Trophoblast cell (in vitro differentiated cells and primary cell): Measurements from ENCODE around the gene TSPAN11.

Experiments
- DNase-seq, 2 donors: peaks; one replicate each; pipeline ENCODE4 v3.0.0-alpha.2; 2016
- H2AFZ ChIP-seq: 2 replicates; pipeline ENCODE4 v1.6.1; 2013; ENCODE audit warnings: low read length, moderate library complexity, mild to moderate bottlenecking; ENCODE audit not compliant: insufficient read depth, poor library complexity
- H2AK5ac ChIP-seq: 2 replicates; pipeline ENCODE4 v1.6.1; 2013; ENCODE audit warnings: mild to moderate bottlenecking, low read length
- H2BK120ac ChIP-seq: 2 replicates; pipeline ENCODE4 v1.6.1; 2013; ENCODE audit warnings: low read length, mild to moderate bottlenecking, moderate library complexity; ENCODE audit not compliant: insufficient read depth, poor library complexity
- H2BK12ac ChIP-seq: 2 replicates; pipeline ENCODE4 v1.6.1; 2013; ENCODE audit warnings: mild to moderate bottlenecking, low read length, moderate library complexity
- H2BK5ac ChIP-seq: 2 replicates; pipeline ENCODE4 v1.6.1; 2013; ENCODE audit warnings: low read length, low read depth, moderate library complexity, mild to moderate bottlenecking; ENCODE audit not compliant: poor library complexity
- H3K14ac ChIP-seq: 2 replicates; pipeline ENCODE4 v1.6.1; 2013; ENCODE audit warnings: mild to moderate bottlenecking, low read length
- H3K18ac ChIP-seq: 2 replicates; pipeline ENCODE4 v1.6.1; 2013; ENCODE audit warnings: mild to moderate bottlenecking, low read length
- H3K23ac ChIP-seq: 2 replicates; pipeline ENCODE4 v1.6.1; 2013; ENCODE audit warnings: low read length
- H3K27ac ChIP-seq: 2 replicates; pipeline ENCODE4 v1.5.1; 2013; ENCODE audit warnings: low read depth, mild to moderate bottlenecking, inconsistent platforms, low read length, moderate library complexity
- H3K27me3 ChIP-seq: 2 replicates; pipeline ENCODE4 v1.6.1; 2013; ENCODE audit warnings: inconsistent platforms, mild to moderate bottlenecking, low read length, moderate library complexity; ENCODE audit not compliant: insufficient read depth
- H3K36me3 ChIP-seq, 2 experiments: 1 replicate in 1 of 2; 2 replicates in 1 of 2; pipeline ENCODE4 v1.6.1; 2013; ENCODE audit warnings: low read length in 2 of 2, mild to moderate bottlenecking in 2 of 2, moderate library complexity in 1 of 2; ENCODE audit not compliant: insufficient read depth in 2 of 2, control insufficient read depth in 1 of 2
- H3K4ac ChIP-seq: 2 replicates; pipeline ENCODE4 v1.6.1; 2013; ENCODE audit warnings: low read depth, mild to moderate bottlenecking, low read length, moderate library complexity
- H3K4me1 ChIP-seq, 2 experiments: 1 replicate in 1 of 2; 2 replicates in 1 of 2; pipeline ENCODE4 v1.6.1; 2013; ENCODE audit warnings: low read length in 2 of 2, mild to moderate bottlenecking in 2 of 2, moderate library complexity in 1 of 2; ENCODE audit not compliant: insufficient read depth in 2 of 2, control insufficient read depth in 1 of 2
- H3K4me2 ChIP-seq: 2 replicates; pipeline ENCODE4 v1.6.1; 2013; ENCODE audit warnings: inconsistent platforms, mild to moderate bottlenecking, low read length, moderate library complexity
- H3K4me3 ChIP-seq: 2 replicates; pipeline ENCODE4 v1.5.1; 2013; ENCODE audit warnings: mild to moderate bottlenecking, low read depth, low read length, inconsistent platforms
- H3K79me1 ChIP-seq: one replicate; pipeline ENCODE4 v1.6.1; 2013; ENCODE audit warnings: low read length
- H3K79me2 ChIP-seq: 2 replicates; pipeline ENCODE4 v1.6.1; 2013; ENCODE audit warnings: low read length, mild to moderate bottlenecking; ENCODE audit not compliant: control insufficient read depth, insufficient read depth, poor library complexity
- H3K9ac ChIP-seq: 2 replicates; pipeline ENCODE4 v1.6.1; 2013; ENCODE audit warnings: mild to moderate bottlenecking, low read length
- H3K9me3 ChIP-seq: 2 replicates; pipeline ENCODE4 v1.6.1; 2013; ENCODE audit warnings: low read depth, mild to moderate bottlenecking, control low read depth, inconsistent platforms, low read length; ENCODE audit not compliant: insufficient read depth
- H4K12ac ChIP-seq: 2 replicates; pipeline ENCODE4 v1.6.1; 2013; ENCODE audit warnings: low read depth, mild to moderate bottlenecking, low read length, moderate library complexity
- H4K8ac ChIP-seq: 2 replicates; pipeline ENCODE4 v1.6.1; 2013; ENCODE audit warnings: low read depth, mild to moderate bottlenecking, low read length, moderate library complexity
- H4K91ac ChIP-seq: one replicate; pipeline ENCODE4 v1.6.1; 2013; ENCODE audit warnings: low read depth, mild to moderate bottlenecking, low read length, moderate library complexity
- WGBS: extraction: QIAGEN DNeasy Blood & Tissue Kit; methylation state at CpG from one replicate; pipeline ENCODE4 v1.1.7; 2013; ENCODE audit warnings: missing lambda C conversion rate; ENCODE audit not compliant: insufficient read length, insufficient coverage; ENCODE audit errors: extremely low coverage; 5-methylcytosine and 5-hydroxymethylcytosine counted together

Gene TSPAN11

DNA sequence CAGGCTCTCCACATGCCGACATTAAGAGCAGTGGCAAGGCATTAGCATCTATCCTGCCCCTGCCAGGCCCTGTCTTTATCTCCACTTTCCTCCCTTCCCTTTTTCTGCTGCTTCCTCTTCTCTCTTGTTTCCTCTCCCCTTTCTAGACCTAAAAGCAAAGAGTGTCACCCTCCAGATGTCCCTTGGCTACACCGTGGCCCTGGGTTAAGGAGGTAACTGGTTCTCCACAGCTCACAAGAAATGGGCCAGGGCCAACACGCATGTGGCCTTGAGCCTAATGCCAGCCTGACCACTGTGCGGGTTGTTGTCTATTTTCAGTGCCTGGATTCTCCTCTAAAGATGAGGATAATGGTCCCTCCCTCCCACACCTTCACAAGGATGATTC, 105.4 kb downstream of the TSPAN11 start:
- Histone ChIP-seq H4K91ac (no peak overlapping the region), H3K23ac (no peak overlapping the region), H3K4me3 (no peak overlapping the region), H3K4me2 (no peak overlapping the region), H3K4me1 (no peaks in the 10 kb centered on the region), H3K79me2 (no peaks in the 10 kb centered on the region), H3K14ac (no peak overlapping the region), H2BK120ac (no peak overlapping the region), H3K36me3 (no peaks in the 10 kb centered on the region), H4K8ac (no peak overlapping the region), H3K79me1 (no peaks in the 10 kb centered on the region), H3K27me3 (no peaks in the 10 kb centered on the region), H4K12ac (no peak overlapping the region), H3K4ac (no peak overlapping the region), H3K9ac (no peak overlapping the region), H2AFZ (no peak overlapping the region), H3K18ac (no peak overlapping the region), H2BK5ac (no peak overlapping the region), H2AK5ac (no peak overlapping the region), H3K27ac (no peak overlapping the region), H3K9me3 (no peaks in the 10 kb centered on the region), H2BK12ac (no peak overlapping the region)
- DNase-seq = no peak
- WGBS = no CpG with 5 or more reads among the region's 4 CpGs

DNA sequence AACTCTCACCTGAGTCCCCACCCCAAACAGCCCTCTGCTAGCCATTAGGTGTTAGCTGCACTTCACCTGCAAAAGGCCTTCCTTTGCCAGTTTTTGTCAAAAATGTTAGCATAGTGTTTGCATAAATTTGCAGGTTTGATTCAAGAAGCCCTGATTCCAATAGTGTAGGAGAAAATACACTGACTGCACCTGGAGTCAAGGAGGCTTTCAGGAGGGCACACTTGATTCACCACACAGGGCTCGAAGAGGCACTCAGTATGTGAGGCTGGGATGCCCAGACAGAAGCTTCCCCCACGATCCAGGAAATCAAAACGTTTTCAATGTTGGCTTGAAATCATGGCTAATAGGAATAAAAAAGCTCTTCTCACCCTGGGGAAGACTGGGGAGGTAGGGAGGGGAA, 106.6 kb downstream of the TSPAN11 start:
- DNase-seq = no peak
- Histone ChIP-seq H3K4me3 (no peak overlapping the region), H3K4ac (no peak overlapping the region), H3K27me3 (no peaks in the 10 kb centered on the region), H3K14ac (no peak overlapping the region), H4K91ac (no peak overlapping the region), H3K79me1 (no peaks in the 10 kb centered on the region), H3K23ac (no peak overlapping the region), H2BK5ac (no peak overlapping the region), H2BK120ac (no peak overlapping the region), H3K4me1 (no peaks in the 10 kb centered on the region), H2AFZ (no peak overlapping the region), H3K27ac (no peak overlapping the region), H4K12ac (no peak overlapping the region), H3K18ac (no peak overlapping the region), H3K9me3 (no peaks in the 10 kb centered on the region), H2BK12ac (no peak overlapping the region), H2AK5ac (no peak overlapping the region), H4K8ac (no peak overlapping the region), H3K9ac (no peak overlapping the region), H3K79me2 (no peaks in the 10 kb centered on the region), H3K4me2 (no peak overlapping the region), H3K36me3 (no peaks in the 10 kb centered on the region)
- WGBS = no CpG with 5 or more reads among the region's 3 CpGs

- Histone ChIP-seq H3K36me3 (no peaks in the 10 kb centered on the region), H3K27ac (no peak overlapping the region), H3K4me2 (no peak overlapping the region), H4K12ac (no peak overlapping the region), H3K27me3 (no peaks in the 10 kb centered on the region), H4K8ac (no peak overlapping the region), H3K4me3 (no peak overlapping the region), H3K4me1 (no peaks in the 10 kb centered on the region), H2BK12ac (no peak overlapping the region), H3K23ac (no peak overlapping the region), H2AFZ (no peak overlapping the region), H3K18ac (no peak overlapping the region), H4K91ac (no peak overlapping the region), H3K79me1 (no peaks in the 10 kb centered on the region), H3K9ac (no peak overlapping the region), H2BK5ac (no peak overlapping the region), H3K14ac (no peak overlapping the region), H2AK5ac (no peak overlapping the region), H3K4ac (no peak overlapping the region), H2BK120ac (no peak overlapping the region), H3K79me2 (no peaks in the 10 kb centered on the region), H3K9me3 (no peaks in the 10 kb centered on the region)
- DNase-seq = no peak
- WGBS = no CpG with 5 or more reads among the region's 6 CpGs
These were observed 107.1 kb downstream of the TSPAN11 start for GRCh38 chr12:31033681-31034080.

DNA sequence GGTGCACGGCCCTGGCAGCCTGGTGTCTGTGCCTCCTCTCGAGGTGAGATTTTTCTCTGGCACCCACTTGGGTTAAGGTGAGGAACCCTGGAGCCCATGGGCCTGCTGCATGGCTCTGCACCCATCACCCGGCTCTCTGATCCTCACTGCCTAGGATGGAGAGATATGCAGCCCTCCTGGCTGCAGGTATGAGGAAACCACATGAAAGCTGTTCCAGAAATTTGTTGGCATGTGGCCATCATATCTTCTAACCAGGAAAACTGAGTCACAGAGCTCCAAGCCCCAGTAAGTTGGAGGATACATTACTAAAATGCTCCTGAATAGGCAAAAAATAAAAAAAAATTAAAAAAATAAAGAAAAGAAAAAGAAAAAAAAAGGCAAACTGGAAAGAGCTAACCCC, 107.8 kb downstream of the TSPAN11 start:
- Histone ChIP-seq H2BK12ac (no peak overlapping the region), H2BK5ac (no peak overlapping the region), H2AFZ (no peak overlapping the region), H4K12ac (no peak overlapping the region), H3K9me3 (no peaks in the 10 kb centered on the region), H2BK120ac (no peak overlapping the region), H3K79me2 (no peaks in the 10 kb centered on the region), H3K27ac (no peak overlapping the region), H3K14ac (no peak overlapping the region), H3K4me1 (no peaks in the 10 kb centered on the region), H2AK5ac (no peak overlapping the region), H3K18ac (no peak overlapping the region), H3K4ac (no peak overlapping the region), H3K9ac (no peak overlapping the region), H3K23ac (no peak overlapping the region), H3K4me3 (no peak overlapping the region), H3K36me3 (no peaks in the 10 kb centered on the region), H3K79me1 (no peaks in the 10 kb centered on the region), H3K27me3 (no peaks in the 10 kb centered on the region), H4K8ac (no peak overlapping the region), H3K4me2 (no peak overlapping the region), H4K91ac (no peak overlapping the region)
- peak in 1 of 2 donors; percentile 34 for DNase-seq
- WGBS = no CpG with 5 or more reads among the region's 3 CpGs
